PC-9 (cell line): Measurements from ENCODE around the gene ELAVL4. TPM values are rescaled to one million over a fixed set of nuclear protein-coding genes. Genes with fewer than 3 reads are reported as not detected.

ENCODE experiments used
- BruUV-seq: library from RNA; stranded (reverse); fragments of 400-500 nt; replicated peaks from 2 replicates; lab custom pipeline; 2021; lab: Mats Ljungman, UMichigan
- CTCF ChIA-PET: fragments of 300-600 bp; sonication (Branson Sonifier 250); formaldehyde crosslinking; loops from one replicate; lab custom pipeline; 2022; ENCODE audit warnings: antibody characterized with exemption; lab: Charles Lee
- POLR2A ChIA-PET: fragments of 300-600 bp; sonication (Branson Sonifier 250); formaldehyde crosslinking; loops from one replicate; lab custom pipeline; 2022; ENCODE audit warnings: antibody characterized with exemption; ENCODE audit not compliant: unreplicated experiment; lab: Charles Lee
- DNase-seq, 2 experiments: peaks; one replicate each; pipeline versions ENCODE4 v3.0.0 to v3.0.0-alpha.2; 2015 to 2022; ENCODE audit warnings: mixed read lengths in 1 of 2
- H2AFZ ChIP-seq: fragments of 200-600 bp; sonication (generic); 2 replicates; pipeline ENCODE4 v1.8.1; 2017; ENCODE audit warnings: antibody characterized with exemption
- H3F3A ChIP-seq: fragments of 200-600 bp; sonication (generic); 2 replicates; pipeline ENCODE4 v1.8.1; 2017; ENCODE audit warnings: antibody characterized with exemption, mild to moderate bottlenecking, low read depth; ENCODE audit not compliant: insufficient read depth
- H3K27ac ChIP-seq: fragments of 200-600 bp; sonication (generic); 2 replicates; pipeline ENCODE4 v1.6.1; 2016; ENCODE audit warnings: mixed run types
- H3K27me3 ChIP-seq: fragments of 200-600 bp; sonication (generic); 2 replicates; pipeline ENCODE4 v1.6.1; 2016; ENCODE audit warnings: low read depth, mixed run types; ENCODE audit not compliant: insufficient read depth
- H3K36me3 ChIP-seq: fragments of 200-600 bp; sonication (generic); 2 replicates; pipeline ENCODE4 v1.6.1; 2016; ENCODE audit warnings: low read depth, mixed run types
- H3K4me1 ChIP-seq: fragments of 200-600 bp; sonication (generic); replicated peaks from 2 replicates; pipeline ENCODE4 v1.6.1; 2016; ENCODE audit warnings: mixed run types; ENCODE audit not compliant: insufficient read depth
- H3K4me2 ChIP-seq: fragments of 200-600 bp; sonication (generic); 2 replicates; pipeline ENCODE4 v1.6.1; 2017; ENCODE audit warnings: mixed run types
- H3K4me3 ChIP-seq: fragments of 200-600 bp; sonication (generic); 2 replicates; pipeline ENCODE4 v1.6.1; 2016; ENCODE audit warnings: mixed run types
- H3K79me2 ChIP-seq: fragments of 200-600 bp; sonication (generic); 2 replicates; pipeline ENCODE4 v1.6.1; 2017; ENCODE audit warnings: low read depth, mixed run types
- H3K9me2 ChIP-seq: fragments of 200-600 bp; sonication (generic); 2 replicates; pipeline ENCODE4 v1.8.1; 2017; ENCODE audit warnings: mild to moderate bottlenecking; ENCODE audit not compliant: insufficient read depth
- H3K9me3 ChIP-seq: fragments of 200-600 bp; sonication (generic); 2 replicates; pipeline ENCODE4 v1.8.1; 2016; ENCODE audit warnings: low read depth; ENCODE audit not compliant: insufficient read depth
- H4K20me1 ChIP-seq: fragments of 200-600 bp; sonication (generic); 2 replicates; pipeline ENCODE4 v1.8.1; 2017; ENCODE audit not compliant: insufficient read depth
- CTCF ChIP-seq: fragments of 200-600 bp; sonication (generic); conservative IDR thresholded peaks from 2 replicates; pipeline ENCODE4 v1.6.1; 2017; ENCODE audit warnings: mixed run types, antibody characterized with exemption, mild to moderate bottlenecking, moderate library complexity
- EZH2 ChIP-seq: fragments of 200-600 bp; sonication (generic); IDR thresholded peaks from 2 replicates; pipeline ENCODE4 v1.8.0; 2017; ENCODE audit warnings: antibody characterized with exemption, low read depth
- intact Hi-C: fragments of 100-400 bp; cut with micrococcal nuclease; formaldehyde crosslinking; loops from one replicate; pipeline ENCODE4 v1.10.0; 2022; ENCODE audit not compliant: unreplicated experiment
- total RNA-seq: library from RNA; stranded (reverse); gene quantifications from 2 replicates; pipeline ENCODE4 v1.2.3, GENCODE V29; 2021

The ELAVL4 gene
- total RNA-seq, 1 experiment from 2014 or later: not detected

DNA sequence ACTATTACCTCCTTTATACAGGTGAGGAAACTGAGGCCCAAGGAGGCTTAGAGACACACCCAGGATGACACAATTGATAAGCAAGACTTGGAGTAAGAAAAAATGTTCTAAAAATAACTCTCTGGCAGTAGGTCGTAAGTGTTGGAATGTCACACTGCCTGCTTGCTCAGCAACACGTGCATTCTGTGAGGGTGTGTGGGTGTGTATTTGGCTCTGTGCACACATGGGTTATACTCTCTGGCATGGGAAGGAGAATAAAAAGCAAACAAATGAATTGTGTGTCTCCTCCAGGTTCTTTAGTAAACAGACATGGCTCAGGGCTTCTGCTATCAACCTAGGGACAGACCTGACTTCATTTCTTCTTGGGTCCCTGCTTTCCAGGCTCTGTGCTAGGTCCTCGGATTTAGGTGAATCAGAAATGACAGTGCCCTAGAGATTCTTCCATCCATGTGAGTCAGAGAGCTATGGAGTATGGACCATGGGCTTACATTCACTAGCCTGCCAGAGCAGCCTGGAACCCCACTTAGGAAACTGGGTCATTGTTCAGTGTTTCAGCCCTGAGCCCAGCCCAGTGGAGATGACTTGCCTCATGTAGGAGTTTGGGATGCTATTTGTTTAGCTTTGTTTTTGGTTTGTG is 72.4 kb downstream of the ELAVL4 start:
- H3K4me1 ChIP-seq: no peaks in the 10 kb centered on the region
- H2AFZ ChIP-seq: no peak overlapping the region
- H3F3A ChIP-seq: no peaks in the 10 kb centered on the region
- peaks cover 37% of the 10 kb centered on the region for H3K27me3 ChIP-seq
- H3K79me2 ChIP-seq: no peaks in the 10 kb centered on the region
- H3K9me2 ChIP-seq: no peaks in the 10 kb centered on the region
- BruUV-seq: no TSS peak
- no peaks in the 10 kb centered on the region for H3K36me3 ChIP-seq
- intact Hi-C loops: no loop called here
- no peak for DNase-seq
- no peaks in the 10 kb centered on the region for H3K9me3 ChIP-seq
- H4K20me1 ChIP-seq: no peaks in the 10 kb centered on the region
- no peak for TF ChIP-seq EZH2
- TF ChIP-seq CTCF: no peak
- H3K4me3 ChIP-seq: no peak overlapping the region
- ChIA-PET CTCF (no interaction called here), POLR2A (interaction anchor here (0.6 kb wide), 1 partner anchor 21 kb away, joined by 6 read pairs; no protein-coding TSS in a partner anchor)
- no peak overlapping the region for H3K4me2 ChIP-seq
- H3K27ac ChIP-seq: no peak overlapping the region

DNA sequence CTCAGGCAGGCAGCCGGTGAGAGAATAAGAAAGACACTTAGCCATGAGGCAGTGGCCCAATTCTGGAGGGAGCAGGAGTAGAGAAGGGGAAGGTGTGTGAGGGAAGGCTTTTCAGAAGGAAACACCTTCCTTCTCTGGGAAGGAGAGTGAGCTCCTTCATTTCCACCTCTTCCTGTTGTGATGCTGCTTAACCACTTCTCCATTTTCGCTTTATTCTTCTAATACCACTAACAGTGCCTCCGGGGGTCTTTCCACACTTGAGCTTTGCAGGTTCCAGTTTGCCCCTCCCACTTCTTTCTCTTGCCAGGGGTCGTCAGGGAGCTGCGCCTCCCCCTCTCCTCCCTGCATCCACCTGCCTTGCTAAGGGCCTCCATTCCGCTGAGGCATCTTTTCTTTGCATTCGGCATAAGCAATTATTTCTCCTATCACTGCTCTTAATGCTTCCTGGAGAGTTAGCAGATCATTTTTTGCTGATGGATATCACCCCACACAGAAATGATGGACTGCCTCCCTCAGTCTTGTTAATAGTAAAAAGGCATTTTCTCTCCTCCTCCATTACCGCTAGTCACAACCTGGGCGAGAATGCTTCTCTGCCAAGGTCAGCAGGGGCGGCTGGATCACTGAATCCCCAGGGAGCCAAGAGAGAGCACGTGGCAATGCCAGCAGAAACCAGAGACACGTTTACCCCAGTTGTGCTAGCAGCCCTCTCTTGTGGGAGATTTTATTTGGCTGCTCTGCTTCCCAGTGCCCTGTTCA is 74.8 kb downstream of the ELAVL4 start:
- Histone ChIP-seq H3K36me3 (no peaks in the 10 kb centered on the region), H3K9me2 (no peaks in the 10 kb centered on the region), H3K4me1 (no peaks in the 10 kb centered on the region), H3K79me2 (no peaks in the 10 kb centered on the region), H4K20me1 (no peaks in the 10 kb centered on the region), H3F3A (no peaks in the 10 kb centered on the region), H3K4me2 (no peak overlapping the region), H3K27me3 (peaks cover 39% of the 10 kb centered on the region), H3K9me3 (no peaks in the 10 kb centered on the region), H3K27ac (no peak overlapping the region), H2AFZ (no peak overlapping the region), H3K4me3 (no peak overlapping the region)
- ChIA-PET CTCF (no interaction called here), POLR2A (no interaction called here)
- no TSS peak for BruUV-seq
- intact Hi-C loops: no loop called here
- TF ChIP-seq EZH2 (no peak), CTCF (no peak)
- no peak for DNase-seq

DNA sequence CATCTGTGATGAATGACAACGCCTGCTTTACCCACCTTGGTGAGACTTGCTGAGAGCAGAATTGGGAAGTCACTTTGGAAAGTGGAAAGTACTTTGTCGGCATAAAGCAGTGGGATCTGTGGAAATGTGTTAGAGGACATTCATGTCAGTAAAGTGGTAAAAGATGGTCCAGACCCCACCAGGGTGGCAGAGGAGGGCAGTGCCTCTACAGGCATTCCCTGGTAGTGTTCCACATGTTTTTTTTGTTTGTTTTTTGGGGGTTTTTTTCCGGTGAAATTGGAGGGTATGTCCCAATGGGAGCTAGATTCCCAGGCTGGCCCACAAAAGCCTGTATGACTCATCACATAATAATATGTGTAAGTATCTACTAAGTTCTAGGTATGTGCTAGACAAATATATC is 80.6 kb downstream of the ELAVL4 start:
- no TSS peak for BruUV-seq

More for the DNA sequence above, 80.6 kb downstream of the ELAVL4 start:
- H3K9me3 ChIP-seq: no peaks in the 10 kb centered on the region
- no peaks in the 10 kb centered on the region for H3K4me1 ChIP-seq
- TF ChIP-seq EZH2 (no peak), CTCF (no peak)
- H4K20me1 ChIP-seq: no peaks in the 10 kb centered on the region; the same call in 1 of the 2 replicates
- no peaks in the 10 kb centered on the region for H3K9me2 ChIP-seq
- no peak overlapping the region for H3K4me2 ChIP-seq
- H3K36me3 ChIP-seq: no peaks in the 10 kb centered on the region
- peaks cover 15% of the 10 kb centered on the region for H3K27me3 ChIP-seq
- no peaks in the 10 kb centered on the region for H3F3A ChIP-seq
- ChIA-PET CTCF (no interaction called here), POLR2A (no interaction called here)
- intact Hi-C loops: no loop called here
- H2AFZ ChIP-seq: no peak overlapping the region
- no peak overlapping the region for H3K27ac ChIP-seq
- DNase-seq: no peak
- no peak overlapping the region for H3K4me3 ChIP-seq
- no peaks in the 10 kb centered on the region for H3K79me2 ChIP-seq
